ENCODE results near the gene RPL36A.

Gene RPL36A

GRCh38 chrX:101393530-101394305 is 2.9 kb downstream of the RPL36A start:
- Histone ChIP-seq H3K4me1 (ENCODE audit: control insufficient read depth, insufficient read depth, low read length) (no peaks in the 10 kb centered on the region), H3K9me3 (ENCODE audit: control insufficient read depth, insufficient read depth, low read length) (no peaks in the 10 kb centered on the region), H3K36me3 (ENCODE audit: control insufficient read depth, insufficient read depth, low read length) (peaks cover 12% of the 10 kb centered on the region; the same call in 1 of the 2 replicates), H3K27ac (ENCODE audit: low read length) (no peak overlapping the region), H3K27me3 (ENCODE audit: control insufficient read depth, insufficient read depth, low read length) (no peaks in the 10 kb centered on the region), H3K4me3 (ENCODE audit: low read length) (no peak overlapping the region)
- no CpG with 5 or more reads among the region's 11 CpGs for WGBS (ENCODE audit: insufficient coverage, insufficient read length)
- no peak for DNase-seq (ENCODE audit: low read depth, low spot score)

GRCh38 chrX:101394372-101394771 is 3.6 kb downstream of the RPL36A start:
- Histone ChIP-seq H3K4me3 (ENCODE audit: low read length) (no peak overlapping the region), H3K27me3 (ENCODE audit: control insufficient read depth, insufficient read depth, low read length) (no peaks in the 10 kb centered on the region), H3K36me3 (ENCODE audit: control insufficient read depth, insufficient read depth, low read length) (peaks cover 12% of the 10 kb centered on the region; the same call in 1 of the 2 replicates), H3K4me1 (ENCODE audit: control insufficient read depth, insufficient read depth, low read length) (no peaks in the 10 kb centered on the region), H3K27ac (ENCODE audit: low read length) (no peak overlapping the region), H3K9me3 (ENCODE audit: control insufficient read depth, insufficient read depth, low read length) (no peaks in the 10 kb centered on the region)
- DNase-seq (ENCODE audit: low read depth, low spot score) = no peak

GRCh38 chrX:101395789-101396188 is 5.0 kb downstream of the RPL36A start:
- H3K36me3 ChIP-seq (ENCODE audit: control insufficient read depth, insufficient read depth, low read length) = peaks cover 15% of the 10 kb centered on the region; the same call in 1 of the 2 replicates
- no peak overlapping the region for H3K27ac ChIP-seq (ENCODE audit: low read length)
- no peaks in the 10 kb centered on the region for H3K4me1 ChIP-seq (ENCODE audit: control insufficient read depth, insufficient read depth, low read length)
- no peak for DNase-seq (ENCODE audit: low read depth, low spot score)
- no peaks in the 10 kb centered on the region for H3K9me3 ChIP-seq (ENCODE audit: control insufficient read depth, insufficient read depth, low read length)
- no peaks in the 10 kb centered on the region for H3K27me3 ChIP-seq (ENCODE audit: control insufficient read depth, insufficient read depth, low read length)
- no peak overlapping the region for H3K4me3 ChIP-seq (ENCODE audit: low read length)
- no CpG with 5 or more reads among the region's 1 CpG for WGBS (ENCODE audit: insufficient coverage, insufficient read length)

GRCh38 chrX:101397779-101398178 is 7.0 kb downstream of the RPL36A start:
- WGBS (ENCODE audit: insufficient coverage, insufficient read length) = no CpG with 5 or more reads among the region's 4 CpGs

GRCh38 chrX:101398694-101399093 is 7.9 kb downstream of the RPL36A start:
- no peaks in the 10 kb centered on the region for H3K9me3 ChIP-seq (ENCODE audit: control insufficient read depth, insufficient read depth, low read length)
- no peak overlapping the region for H3K27ac ChIP-seq (ENCODE audit: low read length)
- no CpG with 5 or more reads among the region's 4 CpGs for WGBS (ENCODE audit: insufficient coverage, insufficient read length)
- DNase-seq (ENCODE audit: low read depth, low spot score) = no peak
- peaks cover 3% of the 10 kb centered on the region; the same call in 1 of the 2 replicates for H3K36me3 ChIP-seq (ENCODE audit: control insufficient read depth, insufficient read depth, low read length)
- no peaks in the 10 kb centered on the region for H3K4me1 ChIP-seq (ENCODE audit: control insufficient read depth, insufficient read depth, low read length)
- no peak overlapping the region for H3K4me3 ChIP-seq (ENCODE audit: low read length)
- H3K27me3 ChIP-seq (ENCODE audit: control insufficient read depth, insufficient read depth, low read length) = no peaks in the 10 kb centered on the region

More at GRCh38 chrX:101397779-101398178, 7.0 kb downstream of the RPL36A start:
- no peak overlapping the region for H3K27ac ChIP-seq (ENCODE audit: low read length)
- no peak overlapping the region for H3K4me3 ChIP-seq (ENCODE audit: low read length)
- no peaks in the 10 kb centered on the region for H3K27me3 ChIP-seq (ENCODE audit: control insufficient read depth, insufficient read depth, low read length)
- DNase-seq (ENCODE audit: low read depth, low spot score) = no peak
- H3K4me1 ChIP-seq (ENCODE audit: control insufficient read depth, insufficient read depth, low read length) = no peaks in the 10 kb centered on the region
- peaks cover 5% of the 10 kb centered on the region; the same call in 1 of the 2 replicates for H3K36me3 ChIP-seq (ENCODE audit: control insufficient read depth, insufficient read depth, low read length)
- H3K9me3 ChIP-seq (ENCODE audit: control insufficient read depth, insufficient read depth, low read length) = no peaks in the 10 kb centered on the region

GRCh38 chrX:101399825-101400224 is 9.0 kb downstream of the RPL36A start:
- H3K36me3 ChIP-seq (ENCODE audit: control insufficient read depth, insufficient read depth, low read length) = peaks cover 3% of the 10 kb centered on the region; the same call in 1 of the 2 replicates
- H3K9me3 ChIP-seq (ENCODE audit: control insufficient read depth, insufficient read depth, low read length) = no peaks in the 10 kb centered on the region
- no peaks in the 10 kb centered on the region for H3K27me3 ChIP-seq (ENCODE audit: control insufficient read depth, insufficient read depth, low read length)
- H3K4me1 ChIP-seq (ENCODE audit: control insufficient read depth, insufficient read depth, low read length) = no peaks in the 10 kb centered on the region
- no peak overlapping the region for H3K4me3 ChIP-seq (ENCODE audit: low read length)
- no peak overlapping the region for H3K27ac ChIP-seq (ENCODE audit: low read length)
- WGBS (ENCODE audit: insufficient coverage, insufficient read length) = no CpG with 5 or more reads among the region's 4 CpGs
- no peak for DNase-seq (ENCODE audit: low read depth, low spot score)

GRCh38 chrX:101407167-101407747 is 16.4 kb downstream of the RPL36A start:
- no peaks in the 10 kb centered on the region for H3K4me1 ChIP-seq (ENCODE audit: control insufficient read depth, insufficient read depth, low read length)
- H3K27ac ChIP-seq (ENCODE audit: low read length) = no peak overlapping the region
- no peak for DNase-seq (ENCODE audit: low read depth, low spot score)
- peaks cover 5% of the 10 kb centered on the region; the same call in 1 of the 2 replicates for H3K36me3 ChIP-seq (ENCODE audit: control insufficient read depth, insufficient read depth, low read length)
- H3K4me3 ChIP-seq (ENCODE audit: low read length) = peak overlapping the region; percentile 51; the same call in 1 of the 2 replicates
- no peaks in the 10 kb centered on the region for H3K9me3 ChIP-seq (ENCODE audit: control insufficient read depth, insufficient read depth, low read length)
- whole genome bisulfite sequencing (ENCODE audit: insufficient coverage, insufficient read length) = no CpG with 5 or more reads among the region's 15 CpGs
- no peaks in the 10 kb centered on the region for H3K27me3 ChIP-seq (ENCODE audit: control insufficient read depth, insufficient read depth, low read length)

GRCh38 chrX:101407748-101408531 is 17.1 kb downstream of the RPL36A start, which contains the start of the genes GLA and HNRNPH2:
TSS of gene GLA (minus strand) at chrX:101407925. CDS start at chrX:101407903, 22 bp downstream.
TSS of gene HNRNPH2 (plus strand) at chrX:101408222. CDS start at chrX:101411989, 3,767 bp downstream.
- Histone ChIP-seq H3K27ac (ENCODE audit: low read length) (no peak within 1 kb of the TSS), H3K27me3 (ENCODE audit: control insufficient read depth, insufficient read depth, low read length) (no peaks in the 10 kb centered on the region), H3K4me1 (ENCODE audit: control insufficient read depth, insufficient read depth, low read length) (no peaks in the 10 kb centered on the region), H3K4me3 (ENCODE audit: low read length) (peak within 1 kb of the TSS; percentile 51; the same call in 1 of the 2 replicates), H3K9me3 (ENCODE audit: control insufficient read depth, insufficient read depth, low read length) (no peaks in the 10 kb centered on the region), H3K36me3 (ENCODE audit: control insufficient read depth, insufficient read depth, low read length) (peaks cover 8% of the 10 kb centered on the region; the same call in 1 of the 2 replicates)
- DNase-seq (ENCODE audit: low read depth, low spot score) = peak; percentile 86
- no CpG with 5 or more reads among the region's 47 CpGs for WGBS (ENCODE audit: insufficient coverage, insufficient read length)

GRCh38 chrX:101408532-101408841 is 17.7 kb downstream of the RPL36A start:
- WGBS (ENCODE audit: insufficient coverage, insufficient read length) = no CpG with 5 or more reads among the region's 8 CpGs
- Histone ChIP-seq H3K27ac (ENCODE audit: low read length) (no peak overlapping the region), H3K4me1 (ENCODE audit: control insufficient read depth, insufficient read depth, low read length) (no peaks in the 10 kb centered on the region), H3K9me3 (ENCODE audit: control insufficient read depth, insufficient read depth, low read length) (no peaks in the 10 kb centered on the region), H3K27me3 (ENCODE audit: control insufficient read depth, insufficient read depth, low read length) (no peaks in the 10 kb centered on the region), H3K36me3 (ENCODE audit: control insufficient read depth, insufficient read depth, low read length) (peaks cover 8% of the 10 kb centered on the region; the same call in 1 of the 2 replicates), H3K4me3 (ENCODE audit: low read length) (peak overlapping the region; percentile 51; the same call in 1 of the 2 replicates)
- DNase-seq (ENCODE audit: low read depth, low spot score) = no peak

- no peaks in the 10 kb centered on the region for H3K9me3 ChIP-seq (ENCODE audit: control insufficient read depth, insufficient read depth, low read length)
- peaks cover 8% of the 10 kb centered on the region; the same call in 1 of the 2 replicates for H3K36me3 ChIP-seq (ENCODE audit: control insufficient read depth, insufficient read depth, low read length)
- H3K27ac ChIP-seq (ENCODE audit: low read length) = no peak overlapping the region
- H3K4me1 ChIP-seq (ENCODE audit: control insufficient read depth, insufficient read depth, low read length) = no peaks in the 10 kb centered on the region
- H3K4me3 ChIP-seq (ENCODE audit: low read length) = peak overlapping the region; percentile 17; the same call in 1 of the 2 replicates
- H3K27me3 ChIP-seq (ENCODE audit: control insufficient read depth, insufficient read depth, low read length) = no peaks in the 10 kb centered on the region
- DNase-seq (ENCODE audit: low read depth, low spot score) = no peak
- no CpG with 5 or more reads among the region's 6 CpGs for WGBS (ENCODE audit: insufficient coverage, insufficient read length)
Observed at GRCh38 chrX:101409043-101409442, 18.2 kb downstream of the RPL36A start.

All from iPS DF 6.9 (cell line).